ENCODE results near the gene PLEKHM2.

PLEKHM2 gene

DNA sequence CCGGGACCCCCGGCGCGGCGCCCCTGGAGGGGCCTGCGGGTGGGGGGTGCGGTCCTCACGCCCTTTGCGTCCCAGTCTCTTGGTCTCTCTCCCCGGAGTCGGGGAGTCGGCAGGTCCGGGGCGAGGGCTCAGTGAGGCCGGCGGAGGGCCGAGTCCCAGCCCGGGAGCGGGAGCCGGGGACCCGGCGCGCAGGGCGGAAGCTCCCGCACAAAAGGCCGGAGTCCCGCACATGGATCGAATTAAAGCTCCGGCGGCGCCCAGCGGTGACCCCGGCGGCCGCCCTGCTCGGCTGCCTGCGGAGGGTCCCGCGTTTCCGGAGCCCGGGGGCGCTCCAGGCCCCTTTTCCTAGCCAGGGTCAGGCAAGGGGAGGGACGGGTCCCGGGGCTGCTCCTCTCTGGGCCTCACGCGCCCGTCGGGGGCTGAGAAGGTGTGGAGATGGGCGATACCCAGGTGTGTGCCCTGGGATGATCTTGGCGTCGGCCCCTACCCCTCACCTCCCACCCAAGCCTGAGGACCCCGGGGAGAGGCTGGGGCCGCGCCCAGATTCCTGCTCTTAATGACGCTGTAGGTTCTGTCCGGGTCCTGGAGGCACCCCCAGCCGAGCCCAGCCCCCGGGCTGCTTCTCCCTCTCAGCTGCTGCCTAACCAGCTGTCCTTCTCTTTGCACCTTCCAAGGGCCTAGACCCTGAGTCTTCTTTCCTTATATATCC is 75.0 kb downstream of the PLEKHM2 start:
- no peak for DNase-seq (ENCODE audit: low spot score)

DNA sequence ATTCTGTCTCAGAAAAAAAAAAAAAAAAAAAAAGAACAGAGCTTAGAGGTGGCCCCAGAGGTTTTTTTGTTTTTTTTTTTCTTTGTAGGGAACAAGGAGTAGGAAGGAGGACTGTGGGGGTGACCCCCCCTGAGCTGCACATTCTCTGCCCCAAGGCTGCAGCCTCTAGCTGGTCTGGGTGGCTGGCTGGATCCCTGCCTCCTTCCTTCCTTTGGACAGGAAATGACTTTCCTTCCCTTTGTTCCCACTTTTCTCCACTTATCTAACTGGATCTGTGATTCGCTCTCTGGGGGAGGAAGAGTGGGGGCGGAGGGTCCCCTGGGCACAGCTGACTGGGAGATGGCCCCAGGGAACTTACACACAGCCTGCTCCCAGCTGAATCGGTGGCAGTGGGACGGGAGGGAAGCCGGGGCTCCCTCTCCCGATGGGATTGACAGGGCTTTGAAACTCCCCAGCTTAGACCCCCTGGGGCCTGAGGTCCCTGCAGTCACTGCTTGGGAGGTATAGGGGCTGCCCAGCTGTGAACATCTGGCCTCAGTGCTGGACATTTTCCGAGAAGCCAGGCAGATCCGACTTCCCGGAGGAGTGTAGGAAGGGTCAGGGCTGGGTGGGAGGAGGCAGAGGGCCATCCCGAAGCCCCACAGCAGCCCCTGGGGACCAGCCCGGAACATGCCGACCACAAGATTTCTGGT is 76.5 kb downstream of the PLEKHM2 start:
- DNase-seq (ENCODE audit: low spot score): no peak

DNA sequence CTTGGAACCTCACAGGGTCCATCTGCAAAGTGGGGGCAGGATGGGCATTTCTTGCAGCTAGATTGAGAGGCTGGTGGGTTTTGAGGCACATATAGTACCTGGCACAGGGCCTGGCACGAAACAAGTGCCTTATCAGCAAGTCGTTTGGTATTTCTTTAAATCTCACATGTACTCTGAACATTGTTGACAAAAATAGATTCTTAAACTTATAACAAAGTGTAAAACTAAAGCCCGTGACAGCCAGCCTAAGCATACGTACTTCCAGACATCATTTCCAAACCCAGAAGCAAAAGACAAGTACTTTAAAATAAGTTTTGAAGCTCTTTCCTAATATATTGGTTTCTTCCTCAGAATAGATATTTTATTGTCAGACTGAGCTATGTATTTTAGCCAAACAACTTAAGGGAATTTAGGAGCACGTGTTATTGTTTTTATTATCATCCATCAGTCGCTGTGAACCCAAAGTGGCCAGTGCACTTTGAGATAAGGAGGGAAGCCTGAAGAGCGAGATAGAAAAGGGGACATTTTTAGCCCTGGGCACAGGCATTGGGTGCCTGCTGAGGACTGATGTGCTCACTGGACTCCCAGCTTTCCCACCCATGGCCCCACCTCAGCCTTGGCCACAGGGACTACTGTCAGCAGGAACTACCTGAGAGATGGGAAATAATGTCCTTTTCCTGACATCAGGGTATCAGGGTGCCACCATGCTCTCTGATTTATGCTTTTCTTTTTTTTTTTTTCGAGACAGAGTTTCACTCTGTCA is 77.4 kb downstream of the PLEKHM2 start:
- DNase-seq (ENCODE audit: low spot score): no peak

DNA sequence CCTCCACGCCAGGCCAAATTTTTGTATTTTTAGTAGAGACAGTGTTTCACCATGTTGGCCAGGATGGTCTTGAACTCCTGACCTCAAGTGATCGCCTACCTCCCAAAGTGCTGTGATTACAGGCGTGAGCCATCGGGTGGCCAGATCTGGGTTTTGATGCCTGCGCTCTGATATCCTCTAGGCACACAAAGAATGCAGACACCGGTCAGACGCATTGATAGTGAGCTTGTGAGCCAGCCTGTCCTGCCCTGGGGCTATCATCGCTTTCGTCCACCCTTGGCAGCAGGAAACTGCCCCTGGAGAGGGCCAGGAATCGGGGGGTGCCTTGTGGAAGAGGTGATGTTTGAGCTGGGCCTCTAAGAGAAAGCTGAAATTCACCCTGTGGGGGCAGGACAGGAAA is 78.4 kb downstream of the PLEKHM2 start:
- no peak for DNase-seq (ENCODE audit: low spot score)

DNA sequence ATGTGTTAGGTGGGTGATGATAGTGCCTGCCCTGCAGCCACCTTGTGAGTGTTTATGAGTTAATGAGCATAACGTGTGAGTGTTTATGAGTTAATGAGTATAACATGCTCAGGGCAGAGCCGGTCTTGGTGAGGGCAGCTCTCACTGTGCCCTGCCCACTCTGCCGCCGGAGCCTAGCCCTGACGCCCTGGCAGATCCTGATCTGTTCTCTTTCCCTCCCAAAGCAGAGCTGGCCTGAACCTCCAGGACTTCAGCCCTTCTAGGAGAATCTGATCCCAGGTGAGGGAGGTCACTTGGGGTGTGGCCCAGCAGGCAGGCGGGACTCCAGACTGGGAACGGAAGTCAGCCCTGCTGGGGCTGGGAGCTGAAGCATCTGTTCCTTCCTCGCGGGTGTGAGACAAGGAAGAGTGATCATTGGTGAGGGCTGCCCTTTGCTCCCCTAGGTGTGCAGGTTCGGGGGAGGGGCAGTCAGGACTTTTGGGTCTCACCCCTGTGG is 80.2 kb downstream of the PLEKHM2 start:
- no peak for DNase-seq (ENCODE audit: low spot score)

DNA sequence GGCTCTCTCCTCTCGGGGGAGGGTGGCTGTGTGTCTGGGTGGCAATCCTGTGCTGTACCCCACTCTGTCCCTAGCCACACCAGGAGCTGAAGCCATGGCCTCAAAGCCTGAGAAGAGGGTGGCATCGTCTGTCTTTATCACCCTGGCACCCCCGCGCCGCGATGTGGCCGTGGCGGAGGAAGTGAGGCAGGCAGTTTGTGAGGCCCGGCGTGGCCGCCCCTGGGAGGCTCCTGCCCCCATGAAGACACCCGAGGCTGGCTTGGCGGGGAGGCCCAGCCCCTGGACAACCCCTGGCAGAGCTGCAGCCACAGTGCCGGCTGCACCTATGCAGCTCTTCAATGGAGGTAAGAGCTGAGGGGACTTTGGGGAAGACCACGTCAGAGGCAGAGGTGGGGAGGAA is 80.8 kb downstream of the PLEKHM2 start:
- no peak for DNase-seq (ENCODE audit: low spot score)

DNA sequence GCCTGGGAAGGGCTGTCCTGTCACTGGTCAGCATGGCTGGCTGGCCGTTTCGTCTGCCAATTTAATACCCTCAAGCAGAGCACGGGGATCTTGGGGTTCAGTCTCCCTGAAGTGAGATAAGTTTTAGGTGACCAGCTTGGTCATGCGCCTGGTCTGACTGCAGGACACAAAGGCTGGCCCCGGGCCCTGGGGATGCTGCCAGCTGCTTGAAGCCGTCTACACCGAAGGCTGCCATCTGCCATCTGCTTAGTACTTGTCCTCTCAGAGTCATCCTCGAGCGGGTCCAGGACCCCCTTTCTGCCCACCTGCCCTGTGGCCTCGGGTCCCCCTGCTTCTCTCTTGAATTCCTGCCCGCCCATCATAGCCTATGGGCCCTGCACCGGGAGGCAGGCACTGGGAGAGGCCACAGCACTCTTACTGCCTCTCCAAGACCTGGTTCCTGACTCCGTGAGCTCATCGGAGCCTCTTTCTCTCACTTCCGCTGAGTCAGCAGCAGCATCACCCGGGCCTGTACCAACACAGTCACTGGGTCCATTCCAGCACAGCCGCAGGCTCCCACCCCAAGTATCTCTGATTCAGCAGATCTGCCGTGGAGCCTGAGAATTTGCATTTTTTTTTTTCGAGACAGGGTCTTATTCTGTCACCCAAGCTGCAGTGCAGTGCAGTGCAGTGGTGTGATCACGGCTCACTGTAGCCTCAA is 81.5 kb downstream of the PLEKHM2 start:
- DNase-seq (ENCODE audit: low spot score): no peak

DNA sequence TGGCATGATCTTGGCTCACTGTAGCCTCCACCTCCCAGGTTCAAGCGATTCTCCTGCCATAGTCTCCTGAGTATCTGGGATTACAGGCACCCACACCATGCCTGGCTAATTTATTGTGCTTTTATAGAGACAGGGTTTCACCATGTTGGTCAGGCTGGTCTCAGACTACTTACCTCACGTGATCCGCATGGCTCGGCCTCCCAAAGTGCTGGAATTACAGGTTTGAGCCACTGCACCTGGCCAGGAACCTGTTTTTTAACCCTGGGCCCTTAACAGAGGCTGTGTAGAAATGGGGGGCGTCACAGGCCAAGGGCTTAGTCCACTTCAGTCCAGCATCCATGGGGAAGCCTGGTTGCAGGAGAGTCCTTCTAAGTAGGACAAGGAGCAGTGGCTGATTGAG is 83.8 kb downstream of the PLEKHM2 start:
- no peak for DNase-seq (ENCODE audit: low spot score)

DNA sequence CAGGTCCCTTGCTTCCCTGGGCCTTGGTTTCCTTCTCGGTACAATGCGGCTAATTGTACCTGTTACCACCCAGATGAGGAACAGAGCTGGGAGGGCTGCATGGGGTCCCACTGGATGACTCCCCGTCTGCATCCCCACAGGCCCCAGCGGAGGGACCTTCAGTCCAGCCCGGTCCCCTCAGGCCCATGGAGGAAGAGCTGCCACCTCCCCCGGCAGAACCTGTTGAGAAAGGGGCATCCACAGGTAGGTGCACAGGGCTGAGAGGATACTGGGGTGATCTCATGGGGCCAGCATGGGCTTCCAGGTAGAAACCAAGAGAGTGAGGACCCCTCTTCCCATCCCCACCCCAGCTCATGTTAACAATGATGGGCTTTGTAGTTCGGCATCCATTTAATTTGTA is 84.3 kb downstream of the PLEKHM2 start:
- no peak for DNase-seq (ENCODE audit: low spot score)

DNA sequence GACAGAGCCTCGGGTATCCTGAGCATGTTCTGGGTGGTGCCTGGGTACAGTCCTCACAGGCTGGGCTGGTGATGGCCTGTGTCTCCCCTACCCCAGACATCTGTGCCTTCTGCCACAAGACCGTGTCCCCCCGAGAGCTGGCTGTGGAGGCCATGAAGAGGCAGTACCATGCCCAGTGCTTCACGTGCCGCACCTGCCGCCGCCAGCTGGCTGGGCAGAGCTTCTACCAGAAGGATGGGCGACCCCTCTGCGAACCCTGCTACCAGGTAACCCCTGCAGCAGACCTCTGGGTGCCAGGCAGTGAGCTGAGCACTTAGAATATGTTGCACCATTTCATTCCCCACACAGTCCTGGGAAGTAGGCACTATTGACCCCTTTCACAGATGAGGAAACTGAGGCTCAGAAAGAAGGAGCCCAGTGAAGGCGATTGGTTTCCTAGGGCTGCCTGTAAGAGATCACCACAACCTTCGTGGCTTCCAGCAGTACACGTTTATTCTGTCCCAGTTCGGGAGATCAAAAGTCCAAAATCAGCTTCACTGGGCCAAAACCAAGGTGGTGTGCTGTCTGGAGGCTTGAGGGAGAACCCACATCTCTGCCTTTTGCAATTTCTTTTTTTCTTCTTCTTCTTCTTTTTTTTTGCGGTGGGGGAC is 86.3 kb downstream of the PLEKHM2 start:
- no peak for DNase-seq (ENCODE audit: low spot score)

DNA sequence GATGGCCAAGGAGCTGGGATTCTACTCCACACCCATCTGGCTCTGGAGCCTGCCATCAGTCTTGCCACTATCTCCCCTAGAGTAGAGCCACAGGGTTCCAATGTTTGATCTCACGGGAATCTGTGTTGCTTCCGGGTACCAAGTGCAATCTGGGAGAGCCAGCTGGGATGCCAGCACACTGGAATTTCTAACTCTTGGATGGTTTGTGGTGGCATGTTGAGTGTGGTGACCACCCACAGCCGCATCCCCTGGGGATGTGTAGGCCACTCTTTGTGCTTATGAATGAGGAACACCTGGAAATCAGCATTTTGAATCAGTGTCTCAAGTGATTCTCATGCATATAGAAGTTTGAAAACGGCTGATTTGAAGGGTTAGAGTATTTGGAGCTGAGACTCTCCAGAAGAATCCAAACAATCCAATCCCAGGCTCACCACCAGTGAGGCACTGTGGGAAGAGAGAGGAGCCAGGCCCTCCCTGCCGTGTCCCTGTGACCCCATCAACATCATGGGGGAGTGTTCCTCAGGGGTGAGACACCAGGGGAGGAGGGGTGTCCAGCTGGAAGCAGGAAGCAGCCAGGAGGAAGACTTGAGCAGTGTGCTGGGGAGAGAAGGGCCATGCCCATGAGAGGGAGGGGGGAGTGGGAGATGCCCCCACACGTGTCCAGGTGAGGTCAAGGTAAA is 87.9 kb downstream of the PLEKHM2 start:
- DNase-seq (ENCODE audit: low spot score): no peak

DNA sequence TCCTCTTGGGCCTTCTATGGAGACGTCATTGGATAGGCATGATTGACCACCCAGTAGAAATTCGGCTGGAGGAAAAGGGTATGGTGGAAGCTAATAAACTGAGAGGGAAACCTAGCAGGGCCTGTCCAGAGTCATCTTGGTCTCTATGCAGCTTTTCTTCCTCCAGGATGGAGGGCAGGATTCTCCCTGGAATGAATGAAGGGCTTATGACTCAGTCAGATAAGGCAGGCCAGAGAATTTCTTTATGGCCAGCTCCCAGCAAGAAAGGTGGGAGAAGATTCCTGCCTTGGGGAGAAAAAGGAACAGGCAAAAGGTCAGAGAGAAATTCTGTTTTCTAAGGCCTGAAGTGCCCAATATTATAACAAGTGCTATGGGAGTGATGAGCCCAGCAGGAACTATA is 91.6 kb downstream of the PLEKHM2 start:
- DNase-seq (ENCODE audit: low spot score): no peak

DNA sequence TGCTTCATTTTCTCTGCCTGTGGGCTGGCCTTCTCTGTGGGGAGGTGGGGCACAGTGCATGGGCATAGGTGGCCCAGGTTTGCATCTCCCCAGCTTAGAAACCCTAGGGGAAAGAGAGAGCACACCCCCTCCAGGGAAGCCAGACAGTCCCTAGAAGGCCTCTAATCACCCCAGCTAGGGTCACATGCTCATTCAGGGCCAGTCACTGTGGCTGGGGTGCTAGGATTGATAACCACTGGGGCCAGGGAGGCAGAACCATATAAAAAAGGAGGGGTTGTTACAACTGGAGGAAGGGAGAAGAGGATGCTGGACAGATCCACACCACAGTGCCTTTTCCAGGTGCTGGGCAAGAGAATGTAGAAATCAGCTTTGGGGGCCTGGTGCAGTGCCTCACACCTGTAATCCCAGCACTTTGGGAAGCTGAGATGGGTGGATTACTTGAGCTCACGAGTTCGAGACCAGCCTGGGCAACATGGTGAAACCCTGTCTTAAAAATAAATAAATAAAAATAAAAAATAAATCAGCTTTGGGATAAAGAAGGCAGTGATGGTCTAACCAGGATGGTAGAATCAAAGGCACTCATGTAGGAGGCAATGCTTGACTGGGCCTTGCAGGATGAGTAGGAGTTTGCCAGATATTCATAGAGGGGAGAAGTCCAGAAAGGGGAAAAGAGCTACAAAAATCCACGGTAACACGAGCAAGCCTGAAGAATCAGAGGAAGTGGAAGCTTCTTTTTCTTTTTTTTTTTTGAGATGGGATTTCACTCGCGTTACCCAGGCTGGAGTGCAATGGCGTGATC is 94.0 kb downstream of the PLEKHM2 start:
- DNase-seq (ENCODE audit: low spot score): no peak

Small RNA genes within 50 kb of the gene (small RNA-seq; reads per million reads assigned to genes)
- gene AL121992.2: 0 reads per million in 2 experiments

All from SK-N-DZ (cell line).